AG04450 (cell line): Measurements from ENCODE around the gene GHRL. TPM values are rescaled to one million over a fixed set of nuclear protein-coding genes. Genes with fewer than 3 reads are reported as not detected.

Experiments used
- CTCF ChIA-PET: fragments of 300-600, 350-600 bp; formaldehyde crosslinking; extraction: SDS; loops from one replicate; lab custom pipeline; 2022; ENCODE audit warnings: antibody characterized with exemption, inconsistent platforms; lab: Charles Lee
- POLR2A ChIA-PET: fragments of 350-600 bp; formaldehyde crosslinking; extraction: SDS; loops from one replicate; lab custom pipeline; 2021; ENCODE audit warnings: antibody characterized with exemption, inconsistent platforms; lab: Yijun Ruan, JAX
- DNase-seq: peaks from one replicate; pipeline ENCODE4 v3.0.0-alpha.2; 2011; ENCODE audit warnings: low read depth, low spot score
- H3K27ac ChIP-seq: one replicate; pipeline ENCODE4 v1.5.1; 2012; ENCODE audit warnings: low read depth, low read length, control low read depth
- H3K27me3 ChIP-seq: one replicate; pipeline ENCODE4 v1.6.0; 2012; ENCODE audit warnings: low read length; ENCODE audit not compliant: control insufficient read depth, insufficient read depth
- H3K4me3 ChIP-seq: 2 replicates; pipeline ENCODE4 v1.5.1; 2011; ENCODE audit warnings: mild to moderate bottlenecking, low read depth, low read length, control low read depth
- H3K9me3 ChIP-seq: 2 replicates; pipeline ENCODE4 v1.5.1; 2012; ENCODE audit warnings: low read length; ENCODE audit not compliant: control insufficient read depth, insufficient read depth
- polyA plus RNA-seq: library from polyadenylated mRNA; depleted of rRNA; stranded (reverse); fragments of >200 nt; gene quantifications from 2 replicates; pipeline ENCODE4 v1.2.3, GENCODE V29; 2011
- TF ChIP-seq, protein P1 (sequence below): IDR thresholded peaks from 2 replicates; pipeline ENCODE4 v1.5.1; 2011; ENCODE audit warnings: low read depth, low read length, control low read depth, inconsistent platforms

GHRL gene
- polyA plus RNA-seq, 1 experiment, result not detected

GRCh38 chr3:10285272-10286132 is 7.2 kb downstream of the GHRL start:
- H3K9me3 ChIP-seq, result no peaks in the 10 kb centered on the region
- H3K27me3 ChIP-seq, result no peaks in the 10 kb centered on the region
- ChIA-PET CTCF (interaction anchor here (1.1 to 2.3 kb wide), 6 partner anchors 12 to 354 kb away, joined by 3 to 16 read pairs (median 6); no protein-coding TSS in a partner anchor), POLR2A (no interaction called here)
- no peak overlapping the region for H3K27ac ChIP-seq
- H3K4me3 ChIP-seq, result no peak overlapping the region
- TF ChIP-seq, protein P1, sequence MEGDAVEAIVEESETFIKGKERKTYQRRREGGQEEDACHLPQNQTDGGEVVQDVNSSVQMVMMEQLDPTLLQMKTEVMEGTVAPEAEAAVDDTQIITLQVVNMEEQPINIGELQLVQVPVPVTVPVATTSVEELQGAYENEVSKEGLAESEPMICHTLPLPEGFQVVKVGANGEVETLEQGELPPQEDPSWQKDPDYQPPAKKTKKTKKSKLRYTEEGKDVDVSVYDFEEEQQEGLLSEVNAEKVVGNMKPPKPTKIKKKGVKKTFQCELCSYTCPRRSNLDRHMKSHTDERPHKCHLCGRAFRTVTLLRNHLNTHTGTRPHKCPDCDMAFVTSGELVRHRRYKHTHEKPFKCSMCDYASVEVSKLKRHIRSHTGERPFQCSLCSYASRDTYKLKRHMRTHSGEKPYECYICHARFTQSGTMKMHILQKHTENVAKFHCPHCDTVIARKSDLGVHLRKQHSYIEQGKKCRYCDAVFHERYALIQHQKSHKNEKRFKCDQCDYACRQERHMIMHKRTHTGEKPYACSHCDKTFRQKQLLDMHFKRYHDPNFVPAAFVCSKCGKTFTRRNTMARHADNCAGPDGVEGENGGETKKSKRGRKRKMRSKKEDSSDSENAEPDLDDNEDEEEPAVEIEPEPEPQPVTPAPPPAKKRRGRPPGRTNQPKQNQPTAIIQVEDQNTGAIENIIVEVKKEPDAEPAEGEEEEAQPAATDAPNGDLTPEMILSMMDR, result no peak
- DNase-seq, result no peak

DNA sequence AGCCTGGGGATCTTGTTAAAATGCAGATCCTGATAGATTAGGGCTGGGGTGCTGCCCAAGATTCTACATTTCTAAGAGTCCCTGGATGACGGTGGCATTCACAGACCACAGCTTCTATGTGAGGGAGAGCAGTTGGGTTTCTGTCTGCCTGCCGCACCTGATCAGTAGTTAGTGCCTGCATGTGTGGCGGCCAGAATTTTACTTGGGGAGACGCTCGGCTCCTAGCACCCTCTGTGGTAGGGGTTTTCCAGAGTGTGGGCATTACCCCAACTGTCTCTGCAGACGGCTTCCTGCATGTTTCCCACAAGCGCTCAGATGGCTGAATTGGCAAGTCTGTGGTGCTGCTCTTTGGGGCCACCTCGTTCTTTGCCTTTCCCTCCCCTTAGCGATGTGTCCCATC is 8.3 kb downstream of the GHRL start:
- TF ChIP-seq, protein P1, result no peak

GRCh38 chr3:10283638-10284037 is 9.1 kb downstream of the GHRL start:
- no peak for DNase-seq
- CTCF ChIA-PET, result interaction anchor here (1.0 to 1.1 kb wide), 2 partner anchors 20 to 236 kb away, joined by 4 to 7 read pairs; no protein-coding TSS in a partner anchor
- H3K9me3 ChIP-seq, result no peaks in the 10 kb centered on the region
- no peak overlapping the region for H3K27ac ChIP-seq
- H3K4me3 ChIP-seq, result no peak overlapping the region
- POLR2A ChIA-PET, result no interaction called here
- TF ChIP-seq, protein P1, result no peak
- no peaks in the 10 kb centered on the region for H3K27me3 ChIP-seq

More for the DNA sequence above, 8.3 kb downstream of the GHRL start:
- Histone ChIP-seq H3K9me3 (no peaks in the 10 kb centered on the region), H3K27ac (no peak overlapping the region), H3K4me3 (no peak overlapping the region), H3K27me3 (no peaks in the 10 kb centered on the region)
- no peak for DNase-seq
- ChIA-PET CTCF (no interaction called here), POLR2A (no interaction called here)

- DNase-seq, result no peak
- no peak overlapping the region for H3K4me3 ChIP-seq
- TF ChIP-seq, protein P1, result no peak
- H3K27me3 ChIP-seq, result no peaks in the 10 kb centered on the region
- H3K9me3 ChIP-seq, result no peaks in the 10 kb centered on the region
- ChIA-PET CTCF (interaction anchor here (0.6 kb wide), 1 partner anchor 8 kb away, joined by 6 read pairs; no protein-coding TSS in a partner anchor), POLR2A (no interaction called here)
- H3K27ac ChIP-seq, result no peak overlapping the region
Observed at GRCh38 chr3:10281951-10282350, 10.8 kb downstream of the GHRL start.

DNA sequence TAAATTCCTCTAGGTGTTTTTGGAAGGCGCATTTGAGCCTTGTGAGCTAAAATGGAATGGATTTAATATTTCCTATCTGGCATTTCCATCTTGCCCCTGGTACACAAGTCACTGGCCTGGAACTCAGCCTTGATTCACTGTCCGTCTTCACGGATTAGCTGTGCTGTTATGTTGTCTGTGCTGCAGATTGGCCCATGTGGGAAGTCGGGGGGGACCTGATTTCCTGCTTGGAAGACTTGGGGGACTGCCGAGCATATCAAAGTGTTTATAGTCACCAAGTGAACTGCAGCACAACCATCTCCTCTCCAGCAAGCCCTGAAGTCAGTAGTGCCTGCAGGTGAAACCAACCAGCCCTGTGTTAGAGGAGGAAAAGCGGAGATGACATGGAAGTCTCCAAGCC is 12.2 kb downstream of the GHRL start:
- CTCF ChIA-PET, result no interaction called here
- POLR2A ChIA-PET, result no interaction called here
- H3K9me3 ChIP-seq, result no peaks in the 10 kb centered on the region

More for the DNA sequence above, 12.2 kb downstream of the GHRL start:
- no peak overlapping the region for H3K27ac ChIP-seq
- H3K4me3 ChIP-seq, result no peak overlapping the region
- no peaks in the 10 kb centered on the region for H3K27me3 ChIP-seq
- no peak for DNase-seq
- TF ChIP-seq, protein P1, result no peak
